Endothelial cell of umbilical vein (primary cell): Measurements from ENCODE around the gene AKAP8. TPM values are rescaled to one million over a fixed set of nuclear protein-coding genes. Genes with fewer than 3 reads are reported as not detected.

Experiments
- BruUV-seq: library from RNA; stranded (reverse); fragments of 400-500 nt; replicated peaks from 2 replicates; lab custom pipeline; 2021; lab: Mats Ljungman, UMichigan
- CTCF ChIA-PET: fragments of 300-600, 350-600 bp; sonication (Branson Sonifier 250); formaldehyde crosslinking; loops from one replicate; lab custom pipeline; 2021; ENCODE audit warnings: antibody characterized with exemption, inconsistent platforms; lab: Charles Lee
- POLR2A ChIA-PET: fragments of 300-600, 350-600 bp; sonication (Branson Sonifier 250); formaldehyde crosslinking; loops from one replicate; lab custom pipeline; 2021; ENCODE audit warnings: antibody characterized with exemption, inconsistent platforms; lab: Charles Lee
- DNase-seq: peaks from one replicate; pipeline ENCODE4 v3.0.0-alpha.2; 2011; ENCODE audit warnings: low read depth, low spot score
- FAIRE-seq: peaks from 2 replicates; lab custom pipeline; 2011; peaks lifted over from hg19 to GRCh38; lab: Jason Lieb, UNC
- H2AFZ ChIP-seq: 2 replicates; pipeline ENCODE4 v1.6.0; 2012; ENCODE audit warnings: low read depth, low read length, control low read depth, inconsistent platforms
- H3K27ac ChIP-seq: 2 replicates; pipeline ENCODE4 v1.5.1; 2011; ENCODE audit warnings: low read depth, mild to moderate bottlenecking, control low read depth, low read length, moderate library complexity; ENCODE audit not compliant: insufficient read depth
- H3K27me3 ChIP-seq, 2 experiments: 2 replicates each; pipeline versions ENCODE4 v1.6.0 to v1.6.1; 2011; ENCODE audit warnings: low read length in 2 of 2, mixed read lengths in 1 of 2; ENCODE audit not compliant: control insufficient read depth in 2 of 2, insufficient read depth in 2 of 2
- H3K36me3 ChIP-seq, 2 experiments: 2 replicates in 1 of 2; 3 replicates in 1 of 2; pipeline ENCODE4 v1.5.1; 2011; ENCODE audit warnings: low read length in 2 of 2, mild to moderate bottlenecking in 1 of 2, moderate library complexity in 1 of 2; ENCODE audit not compliant: control insufficient read depth in 2 of 2, insufficient read depth in 2 of 2; ENCODE audit errors: extremely low read depth in 1 of 2
- H3K4me1 ChIP-seq: 3 replicates; pipeline ENCODE4 v1.5.1; 2011; ENCODE audit warnings: mild to moderate bottlenecking, low read length; ENCODE audit not compliant: control insufficient read depth, insufficient read depth; ENCODE audit errors: extremely low read depth
- H3K4me2 ChIP-seq: 2 replicates; pipeline ENCODE4 v1.6.1; 2011; ENCODE audit warnings: low read length, control low read depth, mixed read lengths; ENCODE audit not compliant: insufficient read depth
- H3K4me3 ChIP-seq, 3 experiments: fragments of 200-600 bp in 1 of 3; sonication (generic), shearing (Covaris generic) in 1 of 3; replicated peaks in 1 of 3; 2 replicates each; pipeline ENCODE4 v1.5.1; 2011 to 2016; ENCODE audit warnings: control low read depth in 3 of 3, low read length in 3 of 3, mild to moderate bottlenecking in 2 of 3, inconsistent platforms in 1 of 3, low read depth in 1 of 3, moderate library complexity in 1 of 3; ENCODE audit not compliant: insufficient read depth in 1 of 3
- H3K79me2 ChIP-seq: 2 replicates; pipeline ENCODE4 v1.6.0; 2012; ENCODE audit warnings: low read length, inconsistent platforms; ENCODE audit not compliant: control insufficient read depth, insufficient read depth
- H3K9ac ChIP-seq: replicated peaks from 2 replicates; pipeline ENCODE3; 2011; ENCODE audit warnings: low read length, control low read depth; ENCODE audit not compliant: insufficient read depth; ENCODE audit errors: extremely low read depth
- H3K9me1 ChIP-seq: replicated peaks from 3 replicates; pipeline ENCODE4 v1.6.0; 2011; ENCODE audit warnings: mild to moderate bottlenecking, low read length; ENCODE audit not compliant: control insufficient read depth, insufficient read depth; ENCODE audit errors: extremely low read depth
- H3K9me3 ChIP-seq: replicated peaks from 2 replicates; pipeline ENCODE4 v1.5.1; 2012; ENCODE audit warnings: low read length, inconsistent platforms; ENCODE audit not compliant: control insufficient read depth, insufficient read depth
- H4K20me1 ChIP-seq: replicated peaks from 2 replicates; pipeline ENCODE3; 2011; ENCODE audit warnings: mild to moderate bottlenecking, low read length; ENCODE audit not compliant: control insufficient read depth, insufficient read depth; ENCODE audit errors: extremely low read depth
- EZH2 ChIP-seq: IDR thresholded peaks from 2 replicates; pipeline ENCODE4 v1.6.1; 2012; ENCODE audit warnings: borderline replicate concordance, low read depth, mild to moderate bottlenecking, moderate library complexity, low read length, inconsistent platforms; ENCODE audit not compliant: severe bottlenecking
- FOS ChIP-seq: IDR thresholded peaks from 2 replicates; pipeline ENCODE4 v1.6.1; 2011; ENCODE audit warnings: mild to moderate bottlenecking, low read length, moderate library complexity, borderline replicate concordance; ENCODE audit not compliant: insufficient read depth
- GATA2 ChIP-seq: IDR thresholded peaks from 2 replicates; pipeline ENCODE4 v1.7.0; 2011; ENCODE audit warnings: low read depth, mild to moderate bottlenecking, moderate library complexity, mixed read lengths, low read length; ENCODE audit not compliant: insufficient read length, insufficient read depth
- JUN ChIP-seq: IDR thresholded peaks from 2 replicates; pipeline ENCODE4 v1.6.1; 2011; ENCODE audit warnings: borderline replicate concordance, low read depth; ENCODE audit not compliant: insufficient read length, insufficient read depth
- MYC ChIP-seq: IDR thresholded peaks from one replicate; pipeline ENCODE4 v1.6.1; 2011; ENCODE audit warnings: mild to moderate bottlenecking, low read depth, low read length
- POLR2A ChIP-seq: IDR thresholded peaks from 2 replicates; pipeline ENCODE4 v1.6.1; 2012; ENCODE audit warnings: low read depth, mild to moderate bottlenecking, control low read depth, low read length
- POLR2AphosphoS5 ChIP-seq: IDR thresholded peaks from 2 replicates; pipeline ENCODE4 v1.6.1; 2012; ENCODE audit warnings: low read depth, mild to moderate bottlenecking, control low read depth, low read length, moderate library complexity; ENCODE audit not compliant: insufficient read depth
- dilution Hi-C: fragments of 300-500 bp; cut with MboI; formaldehyde crosslinking; loops from one replicate; pipeline ENCODE4 v1.15.0; 2019; ENCODE audit warnings: low sequenced_read_pairs; ENCODE audit not compliant: extremely low pct_ligation_motif_present
- intact Hi-C: fragments of 100-400 bp; cut with micrococcal nuclease; formaldehyde crosslinking; loops from one replicate; pipeline ENCODE4 v1.10.0; 2022
- polyA plus RNA-seq, 4 experiments: library from polyadenylated mRNA; depleted of rRNA in 3 of 4; stranded (reverse) in 3 of 4; unstranded in 1 of 4; fragments of >200 nt; gene quantifications; 2 replicates each; pipeline versions ENCODE4 v1.2.1 to v1.2.3, GENCODE V29; 2011 to 2012; ENCODE audit warnings: missing spikeins in 1 of 4
- total RNA-seq: library from RNA; stranded (reverse); gene quantifications from 2 replicates; pipeline ENCODE4 v1.2.3, GENCODE V29; 2021
- TF ChIP-seq, protein P1 (sequence below): IDR thresholded peaks from 2 replicates; pipeline ENCODE4 v1.6.1; 2011; ENCODE audit not compliant: insufficient read depth, insufficient read length
- TF ChIP-seq, protein P2 (sequence below), 2 donors: IDR thresholded peaks; 1 replicate in 1 of 2; 2 replicates in 1 of 2; pipeline ENCODE4 v1.5.1; 2011; ENCODE audit warnings: low read length in 2 of 2, mild to moderate bottlenecking in 2 of 2, moderate library complexity in 2 of 2, control low read depth in 1 of 2, inconsistent platforms in 1 of 2, low read depth in 1 of 2; ENCODE audit not compliant: insufficient read depth in 1 of 2; ENCODE audit errors: extremely low read depth in 1 of 2

The AKAP8 gene
- total and polyA plus RNA-seq, 2 donors (not counting 3 experiments of a cell fraction or from before 2014, with no cell fraction given) = 16.4 to 44.1 TPM

DNA sequence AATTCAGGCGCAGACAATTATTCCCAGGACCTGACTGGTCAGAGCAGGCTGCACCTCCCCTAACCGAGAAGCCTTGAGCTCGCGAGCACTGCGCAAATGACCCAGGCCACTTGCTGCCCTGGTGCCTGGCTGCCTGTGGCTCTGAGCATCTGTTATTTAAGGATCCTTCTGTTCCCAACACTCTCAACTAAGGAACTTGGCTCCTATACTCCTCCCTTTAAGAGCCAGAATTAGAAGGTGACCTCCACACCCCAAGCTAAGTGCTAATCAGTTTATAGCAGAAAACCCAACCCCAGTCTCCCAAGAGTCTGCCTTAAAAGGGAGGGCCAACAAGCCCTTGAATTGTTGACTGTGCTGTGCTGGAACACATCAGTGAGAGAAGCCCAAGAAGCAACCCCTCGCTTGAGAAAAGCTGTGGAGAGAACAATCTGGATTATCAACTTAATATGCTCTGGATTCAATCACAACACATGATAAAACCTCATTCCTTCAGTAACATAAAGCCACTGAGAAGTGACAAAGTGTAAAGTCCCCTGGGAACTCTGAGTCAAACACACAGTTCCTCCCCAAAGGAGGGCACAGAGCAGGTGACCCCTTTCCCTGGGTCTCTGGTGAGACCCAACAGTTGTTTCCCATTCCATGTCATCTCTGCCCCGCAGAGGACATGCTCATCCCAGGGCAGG, 24.7 kb upstream of the AKAP8 start:
- Histone ChIP-seq H3K4me1 (no peaks in the 10 kb centered on the region), H3K9me1 (no peaks in the 10 kb centered on the region), H3K27ac (no peak overlapping the region), H2AFZ (no peak overlapping the region), H3K9me3 (no peaks in the 10 kb centered on the region), H4K20me1 (peaks cover 3% of the 10 kb centered on the region), H3K9ac (no peak overlapping the region), H3K4me3 (no peak overlapping the region), H3K36me3 (peaks cover 6 to 41% of the 10 kb centered on the region in 2 experiments), H3K79me2 (peaks cover 64% of the 10 kb centered on the region), H3K4me2 (no peak overlapping the region), H3K27me3 (no peaks in the 10 kb centered on the region)
- dilution Hi-C loops = no loop called here
- no peak for TF ChIP-seq POLR2AphosphoS5
- TF ChIP-seq EZH2 = no peak
- TF ChIP-seq POLR2A = no peak
- no peak for TF ChIP-seq GATA2
- no peak for TF ChIP-seq MYC
- TF ChIP-seq, protein P1, sequence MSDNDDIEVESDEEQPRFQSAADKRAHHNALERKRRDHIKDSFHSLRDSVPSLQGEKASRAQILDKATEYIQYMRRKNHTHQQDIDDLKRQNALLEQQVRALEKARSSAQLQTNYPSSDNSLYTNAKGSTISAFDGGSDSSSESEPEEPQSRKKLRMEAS = no peak
- no peak for TF ChIP-seq JUN
- no peak for TF ChIP-seq FOS
- TF ChIP-seq, protein P2, sequence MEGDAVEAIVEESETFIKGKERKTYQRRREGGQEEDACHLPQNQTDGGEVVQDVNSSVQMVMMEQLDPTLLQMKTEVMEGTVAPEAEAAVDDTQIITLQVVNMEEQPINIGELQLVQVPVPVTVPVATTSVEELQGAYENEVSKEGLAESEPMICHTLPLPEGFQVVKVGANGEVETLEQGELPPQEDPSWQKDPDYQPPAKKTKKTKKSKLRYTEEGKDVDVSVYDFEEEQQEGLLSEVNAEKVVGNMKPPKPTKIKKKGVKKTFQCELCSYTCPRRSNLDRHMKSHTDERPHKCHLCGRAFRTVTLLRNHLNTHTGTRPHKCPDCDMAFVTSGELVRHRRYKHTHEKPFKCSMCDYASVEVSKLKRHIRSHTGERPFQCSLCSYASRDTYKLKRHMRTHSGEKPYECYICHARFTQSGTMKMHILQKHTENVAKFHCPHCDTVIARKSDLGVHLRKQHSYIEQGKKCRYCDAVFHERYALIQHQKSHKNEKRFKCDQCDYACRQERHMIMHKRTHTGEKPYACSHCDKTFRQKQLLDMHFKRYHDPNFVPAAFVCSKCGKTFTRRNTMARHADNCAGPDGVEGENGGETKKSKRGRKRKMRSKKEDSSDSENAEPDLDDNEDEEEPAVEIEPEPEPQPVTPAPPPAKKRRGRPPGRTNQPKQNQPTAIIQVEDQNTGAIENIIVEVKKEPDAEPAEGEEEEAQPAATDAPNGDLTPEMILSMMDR (IDR thresholded peaks at IDR 0.05; ENCODE audit: extremely low read depth in 1 of 2, insufficient read depth in 1 of 2, low read depth in 1 of 2, low read length in 2 of 2) = no peak
- DNase-seq (no peak), FAIRE-seq (no peak)
- ChIA-PET CTCF (interaction anchor here (1.2 kb wide), 1 partner anchor 152 kb away, joined by 4 read pairs; no protein-coding TSS in a partner anchor), POLR2A (no interaction called here)
- no TSS peak for BruUV-seq
- intact Hi-C loops = no loop called here
